ENCODE data around the gene ZNF385A. TPM values are rescaled to one million over a fixed set of nuclear protein-coding genes. Genes with fewer than 3 reads are reported as not detected.

ZNF385A gene
- total and polyA plus RNA-seq, 9 of the 15 experiments (the other 6 are each of a cell fraction or from before 2014, with no cell fraction given), result 1.0 to 111 (median 7.7) TPM

- TF ChIP-seq AFF1 (IDR thresholded peaks at IDR 0.05; ENCODE audit: low read depth in 1 of 2, partially characterized antibody in 2 of 2) (peak in 1 of 2 experiments; percentile 82), NFIC (IDR thresholded peaks at IDR 0.05) (peak; percentile 35)
Observed at GRCh38 chr12:54356228-54356627, 28.3 kb downstream of the ZNF385A start (continued).

- no peak overlapping the region for H2AFZ ChIP-seq (ENCODE audit: low read depth, low read length)
- ChIA-PET POLR2A (interaction anchor here (1.1 to 5.8 kb wide), 4 partner anchors 17 to 75 kb away, joined by 3 to 57 read pairs (median 19); partner anchors contain the start of genes HNRNPA1 and NFE2), CTCF (ENCODE audit: low intra/inter-chr PET ratio) (no interaction called here)
- H3K4me1 ChIP-seq (replicated peaks in 1 of 2; ENCODE audit: control insufficient read depth in 2 of 2, insufficient read depth in 2 of 2, low read length in 2 of 2), result peaks cover 55 to 64% of the 10 kb centered on the region in 2 experiments
- no peak for FAIRE-seq
- BruUV-seq (replicated peaks), result no TSS peak
- H3K9me3 ChIP-seq (replicated peaks; ENCODE audit: control insufficient read depth, insufficient read depth, low read depth, low read length), result no peaks in the 10 kb centered on the region
- no peaks in the 10 kb centered on the region for H3K9me1 ChIP-seq (ENCODE audit: control insufficient read depth, insufficient read depth, low read length)
- peak overlapping the region; percentile 30 to 40; a peak in 1 of 4 replicates for H3K9ac ChIP-seq (ENCODE audit: insufficient read depth in 1 of 2, low read depth in 2 of 2, low read length in 2 of 2)
- in situ Hi-C loops (cut with MboI) (no loop called here), intact Hi-C loops (cut with micrococcal nuclease) (no loop called here)
- H3K27ac ChIP-seq (ENCODE audit: extremely low read depth, low read depth, low read length), result no peak overlapping the region; the same call in 2 of the 3 replicates
- DNase-seq (ENCODE audit: extremely low read depth in 1 of 4, low spot score in 3 of 4), result no peak
- peaks cover 20% of the 10 kb centered on the region; the same call in 2 of the 3 replicates for H3K79me2 ChIP-seq (ENCODE audit: control insufficient read depth, insufficient read depth, low read length)
- no peak overlapping the region for H3K4me3 ChIP-seq
- peaks cover 22% of the 10 kb centered on the region; the same call in 2 of the 3 replicates for H3K36me3 ChIP-seq (ENCODE audit: control insufficient read depth, insufficient read depth, low read length)
- H3K4me2 ChIP-seq (ENCODE audit: insufficient read depth, low read length), result no peak overlapping the region
- no peaks in the 10 kb centered on the region for H3K27me3 ChIP-seq (ENCODE audit: control insufficient read depth in 2 of 2, insufficient read depth in 2 of 2, low read length in 2 of 2)
- no peak for ATAC-seq
- no peaks in the 10 kb centered on the region for H4K20me1 ChIP-seq (replicated peaks; ENCODE audit: control insufficient read depth, insufficient read depth, low read length)
- WGBS (ENCODE audit: insufficient coverage, low coverage, missing lambda C conversion rate), result 80% methylated on average over 4 of the region's 6 CpGs
- no peak for TF ChIP-seq POLR2H (tag; IDR thresholded peaks at IDR 0.05; ENCODE audit: low read depth)
- TF ChIP-seq PTTG1 (tag; IDR thresholded peaks at IDR 0.05; ENCODE audit: low read depth), result no peak
- no peak for TF ChIP-seq DACH1 (IDR thresholded peaks at IDR 0.05; ENCODE audit: partially characterized antibody)
- no peak for TF ChIP-seq NR2C2 (CRISPR knock-in tag; IDR thresholded peaks at IDR 0.05)
- no peak for TF ChIP-seq NR2C2 (tag; IDR thresholded peaks at IDR 0.05)
- no peak for TF ChIP-seq ZNF239 (CRISPR knock-in tag; IDR thresholded peaks at IDR 0.05)
- TF ChIP-seq THAP12 (CRISPR knock-in tag; IDR thresholded peaks at IDR 0.05), result no peak
- TF ChIP-seq ZNF184 (CRISPR knock-in tag; IDR thresholded peaks at IDR 0.05), result no peak
Observed at GRCh38 chr12:54355104-54355815, 29.3 kb downstream of the ZNF385A start.
